IPS-20b (cell line): ENCODE measurements around the gene TLN1.

ENCODE experiments used
- H3K27ac ChIP-seq: one replicate; pipeline ENCODE4 v1.5.1; 2013; ENCODE audit warnings: low read length
- H3K27me3 ChIP-seq: 2 replicates; pipeline ENCODE4 v1.6.1; 2013; ENCODE audit warnings: mild to moderate bottlenecking, low read length, inconsistent platforms; ENCODE audit not compliant: insufficient read depth
- H3K36me3 ChIP-seq: 2 replicates; pipeline ENCODE4 v1.6.1; 2013; ENCODE audit warnings: low read depth, mild to moderate bottlenecking, inconsistent platforms, low read length, moderate library complexity; ENCODE audit not compliant: insufficient read depth
- H3K4me1 ChIP-seq: 2 replicates; pipeline ENCODE4 v1.6.1; 2013; ENCODE audit warnings: mild to moderate bottlenecking, control low read depth, inconsistent platforms, low read length, moderate library complexity; ENCODE audit not compliant: insufficient read depth
- H3K4me3 ChIP-seq: 2 replicates; pipeline ENCODE4 v1.5.1; 2013; ENCODE audit warnings: mild to moderate bottlenecking, low read length, inconsistent platforms
- H3K9ac ChIP-seq: 2 replicates; pipeline ENCODE4 v1.6.1; 2013; ENCODE audit warnings: low read depth, mild to moderate bottlenecking, inconsistent platforms, low read length, moderate library complexity
- H3K9me3 ChIP-seq: 2 replicates; pipeline ENCODE4 v1.6.1; 2013; ENCODE audit warnings: mild to moderate bottlenecking, low read depth, low read length, inconsistent platforms; ENCODE audit not compliant: insufficient read depth

Gene TLN1

DNA sequence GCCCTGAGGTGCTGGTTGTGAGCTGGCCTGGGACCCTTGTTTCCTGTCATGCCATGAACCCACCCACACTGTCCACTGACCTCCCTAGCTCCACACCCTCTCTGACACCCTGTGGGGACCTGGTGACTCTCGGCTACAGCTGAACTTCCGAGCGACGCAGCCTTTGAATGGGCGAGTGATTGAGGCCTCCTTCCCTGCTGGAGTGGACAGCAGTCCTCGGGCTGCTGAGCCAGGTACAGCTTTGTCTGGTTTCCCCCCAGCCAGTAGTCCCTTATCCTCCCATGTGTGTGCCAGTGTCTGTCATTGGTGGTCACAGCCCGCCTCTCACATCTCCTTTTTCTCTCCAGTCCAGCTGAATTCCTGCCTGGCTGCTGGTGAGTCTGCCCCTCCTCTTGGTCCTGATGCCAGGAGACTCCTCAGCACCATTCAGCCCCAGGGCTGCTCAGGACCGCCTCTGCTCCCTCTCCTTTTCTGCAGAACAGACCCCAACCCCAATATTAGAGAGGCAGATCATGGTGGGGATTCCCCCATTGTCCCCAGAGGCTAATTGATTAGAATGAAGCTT lies 52.1 kb downstream of the TLN1 start:
- no peak overlapping the region for H3K4me3 ChIP-seq
- H3K9ac ChIP-seq, result no peak overlapping the region
- no peaks in the 10 kb centered on the region for H3K9me3 ChIP-seq
- peaks cover 6% of the 10 kb centered on the region; the same call in 1 of the 2 replicates for H3K4me1 ChIP-seq
- H3K36me3 ChIP-seq, result peaks cover 35% of the 10 kb centered on the region
- H3K27ac ChIP-seq, result no peak overlapping the region
- H3K27me3 ChIP-seq, result peaks cover 7% of the 10 kb centered on the region

DNA sequence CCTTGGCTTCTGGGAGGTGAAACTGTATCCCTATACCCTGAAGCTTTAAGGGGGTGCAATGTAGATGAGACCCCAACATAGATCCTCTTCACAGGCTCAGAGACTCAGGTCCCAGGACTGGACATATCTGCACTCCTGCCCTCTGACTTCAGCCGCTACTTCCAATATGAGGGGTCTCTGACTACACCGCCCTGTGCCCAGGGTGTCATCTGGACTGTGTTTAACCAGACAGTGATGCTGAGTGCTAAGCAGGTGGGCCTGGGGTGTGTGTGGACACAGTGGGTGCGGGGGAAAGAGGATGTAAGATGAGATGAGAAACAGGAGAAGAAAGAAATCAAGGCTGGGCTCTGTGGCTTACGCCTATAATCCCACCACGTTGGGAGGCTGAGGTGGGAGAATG lies 52.9 kb downstream of the TLN1 start:
- peaks cover 6% of the 10 kb centered on the region; the same call in 1 of the 2 replicates for H3K4me1 ChIP-seq
- no peak overlapping the region for H3K4me3 ChIP-seq
- peaks cover 28% of the 10 kb centered on the region for H3K36me3 ChIP-seq
- H3K9ac ChIP-seq, result no peak overlapping the region
- no peaks in the 10 kb centered on the region for H3K9me3 ChIP-seq
- peaks cover 15% of the 10 kb centered on the region for H3K27me3 ChIP-seq
- no peak overlapping the region for H3K27ac ChIP-seq

DNA sequence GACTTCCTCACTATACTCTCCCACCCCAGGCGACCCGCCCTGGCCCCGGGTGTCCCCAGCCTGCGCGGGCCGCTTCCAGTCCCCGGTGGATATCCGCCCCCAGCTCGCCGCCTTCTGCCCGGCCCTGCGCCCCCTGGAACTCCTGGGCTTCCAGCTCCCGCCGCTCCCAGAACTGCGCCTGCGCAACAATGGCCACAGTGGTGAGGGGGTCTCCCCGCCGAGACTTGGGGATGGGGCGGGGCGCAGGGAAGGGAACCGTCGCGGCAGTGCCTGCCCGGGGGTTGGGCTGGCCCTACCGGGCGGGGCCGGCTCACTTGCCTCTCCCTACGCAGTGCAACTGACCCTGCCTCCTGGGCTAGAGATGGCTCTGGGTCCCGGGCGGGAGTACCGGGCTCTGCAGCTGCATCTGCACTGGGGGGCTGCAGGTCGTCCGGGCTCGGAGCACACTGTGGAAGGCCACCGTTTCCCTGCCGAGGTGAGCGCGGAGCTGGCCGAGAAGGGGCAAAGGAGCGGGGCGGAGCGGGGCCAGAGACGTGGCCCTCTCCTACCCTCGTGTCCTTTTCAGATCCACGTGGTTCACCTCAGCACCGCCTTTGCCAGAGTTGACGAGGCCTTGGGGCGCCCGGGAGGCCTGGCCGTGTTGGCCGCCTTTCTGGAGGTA lies 56.1 kb downstream of the TLN1 start:
- peaks cover 18% of the 10 kb centered on the region for H3K27me3 ChIP-seq
- peak overlapping the region; percentile 86 for H3K4me3 ChIP-seq
- no peaks in the 10 kb centered on the region for H3K36me3 ChIP-seq
- H3K9ac ChIP-seq, result peak overlapping the region; percentile 79; the same call in 1 of the 2 replicates
- peaks cover 6% of the 10 kb centered on the region; the same call in 1 of the 2 replicates for H3K4me1 ChIP-seq
- no peak overlapping the region for H3K27ac ChIP-seq
- no peaks in the 10 kb centered on the region for H3K9me3 ChIP-seq

DNA sequence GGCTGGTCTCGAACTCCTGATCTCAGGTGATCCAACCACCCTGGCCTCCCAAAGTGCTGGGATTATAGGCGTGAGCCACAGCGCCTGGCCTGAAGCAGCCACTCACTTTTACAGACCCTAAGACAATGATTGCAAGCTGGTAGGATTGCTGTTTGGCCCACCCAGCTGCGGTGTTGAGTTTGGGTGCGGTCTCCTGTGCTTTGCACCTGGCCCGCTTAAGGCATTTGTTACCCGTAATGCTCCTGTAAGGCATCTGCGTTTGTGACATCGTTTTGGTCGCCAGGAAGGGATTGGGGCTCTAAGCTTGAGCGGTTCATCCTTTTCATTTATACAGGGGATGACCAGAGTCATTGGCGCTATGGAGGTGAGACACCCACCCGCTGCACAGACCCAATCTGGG lies 56.8 kb downstream of the TLN1 start:
- H3K27me3 ChIP-seq, result peaks cover 18% of the 10 kb centered on the region
- H3K9ac ChIP-seq, result peak overlapping the region; percentile 79; the same call in 1 of the 2 replicates
- no peaks in the 10 kb centered on the region for H3K9me3 ChIP-seq
- no peaks in the 10 kb centered on the region for H3K36me3 ChIP-seq
- no peak overlapping the region for H3K27ac ChIP-seq
- H3K4me3 ChIP-seq, result peak overlapping the region; percentile 86
- H3K4me1 ChIP-seq, result peaks cover 6% of the 10 kb centered on the region; the same call in 1 of the 2 replicates

DNA sequence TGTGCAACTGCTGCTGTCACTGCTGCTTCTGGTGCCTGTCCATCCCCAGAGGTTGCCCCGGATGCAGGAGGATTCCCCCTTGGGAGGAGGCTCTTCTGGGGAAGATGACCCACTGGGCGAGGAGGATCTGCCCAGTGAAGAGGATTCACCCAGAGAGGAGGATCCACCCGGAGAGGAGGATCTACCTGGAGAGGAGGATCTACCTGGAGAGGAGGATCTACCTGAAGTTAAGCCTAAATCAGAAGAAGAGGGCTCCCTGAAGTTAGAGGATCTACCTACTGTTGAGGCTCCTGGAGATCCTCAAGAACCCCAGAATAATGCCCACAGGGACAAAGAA lies 58.0 kb downstream of the TLN1 start:
- Histone ChIP-seq H3K9ac (no peak overlapping the region), H3K4me1 (peaks cover 6% of the 10 kb centered on the region; the same call in 1 of the 2 replicates), H3K4me3 (no peak overlapping the region), H3K27ac (no peak overlapping the region), H3K9me3 (no peaks in the 10 kb centered on the region), H3K36me3 (no peaks in the 10 kb centered on the region), H3K27me3 (peaks cover 18% of the 10 kb centered on the region)

DNA sequence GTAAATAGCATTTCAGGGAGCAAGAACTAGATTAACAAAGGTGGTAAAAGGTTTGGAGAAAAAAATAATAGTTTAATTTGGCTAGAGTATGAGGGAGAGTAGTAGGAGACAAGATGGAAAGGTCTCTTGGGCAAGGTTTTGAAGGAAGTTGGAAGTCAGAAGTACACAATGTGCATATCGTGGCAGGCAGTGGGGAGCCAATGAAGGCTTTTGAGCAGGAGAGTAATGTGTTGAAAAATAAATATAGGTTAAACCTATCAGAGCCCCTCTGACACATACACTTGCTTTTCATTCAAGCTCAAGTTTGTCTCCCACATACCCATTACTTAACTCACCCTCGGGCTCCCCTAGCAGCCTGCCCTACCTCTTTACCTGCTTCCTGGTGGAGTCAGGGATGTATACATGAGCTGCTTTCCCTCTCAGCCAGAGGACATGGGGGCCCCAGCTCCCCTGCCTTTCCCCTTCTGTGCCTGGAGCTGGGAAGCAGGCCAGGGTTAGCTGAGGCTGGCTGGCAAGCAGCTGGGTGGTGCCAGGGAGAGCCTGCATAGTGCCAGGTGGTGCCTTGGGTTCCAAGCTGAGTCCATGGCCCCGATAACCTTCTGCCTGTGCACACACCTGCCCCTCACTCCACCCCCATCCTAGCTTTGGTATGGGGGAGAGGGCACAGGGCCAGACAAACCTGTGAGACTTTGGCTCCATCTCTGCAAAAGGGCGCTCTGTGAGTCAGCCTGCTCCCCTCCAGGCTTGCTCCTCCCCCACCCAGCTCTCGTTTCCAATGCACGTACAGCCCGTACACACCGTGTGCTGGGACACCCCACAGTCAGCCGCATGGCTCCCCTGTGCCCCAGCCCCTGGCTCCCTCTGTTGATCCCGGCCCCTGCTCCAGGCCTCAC lies 58.6 kb downstream of the TLN1 start, which contains the start of gene CA9:
Gene CA9 (plus strand): TSS at position 797 of the 893 bp plus-strand sequence. CDS start 32 bp downstream, at position 829.
- Histone ChIP-seq H3K36me3 (no peaks in the 10 kb centered on the region), H3K4me1 (peaks cover 6% of the 10 kb centered on the region; the same call in 1 of the 2 replicates), H3K27me3 (peaks cover 18% of the 10 kb centered on the region), H3K9me3 (no peaks in the 10 kb centered on the region), H3K4me3 (no peak within 1 kb of the TSS), H3K9ac (no peak within 1 kb of the TSS), H3K27ac (no peak within 1 kb of the TSS)

DNA sequence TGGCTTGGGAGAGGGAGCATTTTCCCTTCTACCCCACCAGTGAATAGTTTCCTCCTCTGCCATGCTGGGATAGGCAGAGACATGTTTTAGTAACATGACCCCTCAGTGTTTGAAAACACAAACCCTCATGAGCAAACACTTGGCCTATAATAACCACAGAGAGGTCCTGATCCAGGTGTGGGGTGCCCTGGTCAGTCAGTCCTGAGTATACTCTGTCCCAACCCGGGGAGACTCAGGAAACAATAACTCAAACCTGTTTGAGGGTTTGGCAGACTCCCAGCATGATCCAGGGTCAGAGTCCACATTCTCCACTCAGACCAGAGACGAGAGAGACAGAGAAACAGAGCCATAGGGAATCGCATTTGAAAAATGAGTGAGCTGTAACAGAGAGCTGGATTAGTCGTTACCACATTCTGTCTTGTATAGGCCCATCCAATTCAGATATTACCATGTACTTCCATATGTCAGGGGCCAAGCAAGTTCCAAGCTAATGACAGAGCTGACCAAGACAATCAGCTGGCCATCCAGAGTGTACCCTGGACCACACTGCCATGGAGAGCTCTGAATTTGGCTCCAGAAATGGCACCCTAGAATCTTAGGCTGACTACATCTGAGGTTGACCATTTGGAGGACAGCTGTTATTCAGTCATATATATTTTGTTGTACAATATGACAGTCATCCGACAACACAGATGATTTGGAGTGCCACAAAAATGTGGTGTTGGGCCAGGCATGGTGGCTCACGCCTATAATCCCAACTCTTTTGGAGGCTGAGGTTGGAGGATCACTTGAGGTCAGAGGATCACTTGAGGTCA lies 62.5 kb downstream of the TLN1 start:
- peaks cover 2% of the 10 kb centered on the region; the same call in 1 of the 2 replicates for H3K4me1 ChIP-seq
- no peaks in the 10 kb centered on the region for H3K36me3 ChIP-seq
- H3K27me3 ChIP-seq, result peaks cover 8% of the 10 kb centered on the region
- H3K9me3 ChIP-seq, result no peaks in the 10 kb centered on the region
- H3K9ac ChIP-seq, result no peak overlapping the region
- H3K27ac ChIP-seq, result no peak overlapping the region
- no peak overlapping the region for H3K4me3 ChIP-seq

DNA sequence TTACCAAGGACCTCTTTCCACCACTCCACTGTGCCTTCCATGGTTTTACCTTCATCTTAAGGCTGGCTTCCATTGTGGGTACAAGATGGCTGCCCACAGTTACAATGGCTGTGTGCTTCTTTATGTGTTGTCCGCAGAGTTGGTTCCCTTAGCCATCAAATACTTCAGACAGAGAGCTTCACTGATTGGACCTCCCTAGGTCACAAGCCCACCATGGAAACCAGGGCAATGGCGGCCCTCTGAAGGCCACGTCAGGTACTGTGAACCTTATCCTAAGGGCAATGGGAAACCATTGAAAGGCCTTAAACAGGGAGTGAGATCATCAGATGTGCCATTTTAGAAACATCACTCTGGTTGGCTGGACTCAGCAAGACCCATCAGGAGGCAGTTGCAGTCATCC lies 64.1 kb downstream of the TLN1 start:
- Histone ChIP-seq H3K9ac (no peak overlapping the region), H3K27ac (no peak overlapping the region), H3K27me3 (no peaks in the 10 kb centered on the region), H3K4me3 (no peak overlapping the region), H3K4me1 (peaks cover 7% of the 10 kb centered on the region), H3K9me3 (no peaks in the 10 kb centered on the region), H3K36me3 (peaks cover 11% of the 10 kb centered on the region)

DNA sequence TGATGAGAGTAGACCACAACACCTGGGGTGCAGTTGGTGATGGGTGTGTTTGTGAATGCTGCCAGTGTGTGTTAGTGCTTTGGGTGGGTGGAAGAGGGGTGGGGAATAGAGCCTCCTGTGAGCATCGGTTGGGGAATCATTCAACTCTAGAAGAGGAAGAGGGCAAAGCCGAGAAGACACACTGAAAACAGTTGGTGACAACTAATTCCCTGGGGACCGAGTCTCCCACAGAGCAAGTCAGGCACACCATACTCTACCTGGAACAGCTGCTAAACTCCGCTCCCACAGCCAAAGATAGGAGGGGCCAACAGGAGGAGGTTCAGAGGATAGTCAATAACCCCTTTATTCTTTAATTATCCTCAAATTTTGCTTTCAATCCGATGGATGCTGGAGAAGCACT lies 65.4 kb downstream of the TLN1 start:
- H3K9ac ChIP-seq, result no peak overlapping the region
- no peak overlapping the region for H3K4me3 ChIP-seq
- no peak overlapping the region for H3K27ac ChIP-seq
- H3K27me3 ChIP-seq, result no peaks in the 10 kb centered on the region
- no peaks in the 10 kb centered on the region for H3K9me3 ChIP-seq
- H3K4me1 ChIP-seq, result peaks cover 7% of the 10 kb centered on the region
- peaks cover 25% of the 10 kb centered on the region for H3K36me3 ChIP-seq

DNA sequence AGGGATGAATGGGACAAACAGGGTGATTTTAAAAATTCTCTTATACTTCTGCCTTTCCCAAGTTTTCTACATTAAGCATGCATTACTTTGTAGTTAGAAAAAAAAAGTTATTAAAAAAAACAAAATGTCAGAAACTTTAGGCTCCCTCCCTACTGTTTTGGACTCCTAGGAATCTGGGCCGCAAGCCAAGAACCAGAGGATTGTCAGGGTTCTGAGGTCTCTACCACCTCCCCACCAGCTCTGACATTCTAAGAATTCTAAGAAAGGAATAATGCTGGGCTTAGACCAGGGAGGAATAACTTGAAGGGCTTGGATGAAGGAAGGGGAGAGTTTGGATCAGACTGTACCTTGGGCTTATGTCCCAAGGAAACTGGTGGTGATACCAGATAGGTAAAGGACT lies 66.0 kb downstream of the TLN1 start:
- Histone ChIP-seq H3K9ac (no peak overlapping the region), H3K4me1 (peaks cover 7% of the 10 kb centered on the region), H3K9me3 (no peaks in the 10 kb centered on the region), H3K36me3 (peaks cover 30% of the 10 kb centered on the region), H3K27me3 (no peaks in the 10 kb centered on the region), H3K27ac (no peak overlapping the region), H3K4me3 (no peak overlapping the region)

DNA sequence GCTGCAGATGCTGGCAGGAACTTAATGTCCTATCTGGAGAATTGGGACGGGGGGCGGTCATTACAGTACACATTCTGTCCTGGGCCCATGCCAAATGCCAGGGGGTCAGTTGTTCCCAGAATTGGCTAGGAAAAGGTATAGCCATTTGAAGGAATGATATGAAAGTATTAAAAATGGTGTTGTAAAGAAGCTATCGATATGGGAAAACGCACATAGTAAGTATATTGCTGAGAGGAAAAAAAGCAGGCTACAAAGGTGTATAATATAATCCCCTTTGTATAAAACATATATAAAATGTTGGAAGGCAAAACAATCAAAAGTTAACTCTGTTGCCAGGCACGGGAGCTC lies 66.5 kb downstream of the TLN1 start:
- no peak overlapping the region for H3K27ac ChIP-seq
- peak overlapping the region; percentile 88; the same call in 1 of the 2 replicates for H3K4me3 ChIP-seq
- no peaks in the 10 kb centered on the region for H3K9me3 ChIP-seq
- peaks cover 7% of the 10 kb centered on the region for H3K4me1 ChIP-seq
- peak overlapping the region; percentile 50; the same call in 1 of the 2 replicates for H3K9ac ChIP-seq
- no peaks in the 10 kb centered on the region for H3K27me3 ChIP-seq
- peaks cover 36% of the 10 kb centered on the region for H3K36me3 ChIP-seq
